Endothelial cell (in vitro differentiated cells): ENCODE data around the gene BICD2. TPM values are rescaled to one million over a fixed set of nuclear protein-coding genes. Genes with fewer than 3 reads are reported as not detected.

Experiments used
- DNase-seq: peaks from one replicate; pipeline ENCODE4 v3.0.0; 2021; ENCODE audit warnings: low spot score
- H3K27ac Mint-ChIP-seq: one replicate; pipeline ENCODE4 v1.8.0; 2021; ENCODE audit warnings: mixed read lengths, inconsistent platforms; ENCODE audit not compliant: unreplicated experiment
- H3K27me3 Mint-ChIP-seq: one replicate; pipeline ENCODE4 v1.8.0; 2021; ENCODE audit warnings: mild to moderate bottlenecking, moderate library complexity, mixed read lengths, inconsistent platforms; ENCODE audit not compliant: unreplicated experiment
- H3K36me3 Mint-ChIP-seq: one replicate; pipeline ENCODE4 v1.8.0; 2021; ENCODE audit warnings: mild to moderate bottlenecking, low read depth, mixed read lengths, inconsistent platforms; ENCODE audit not compliant: unreplicated experiment
- H3K4me1 Mint-ChIP-seq: one replicate; pipeline ENCODE4 v1.8.0; 2021; ENCODE audit warnings: mild to moderate bottlenecking, mixed read lengths, inconsistent platforms; ENCODE audit not compliant: unreplicated experiment
- H3K4me3 Mint-ChIP-seq: one replicate; pipeline ENCODE4 v1.8.0; 2021; ENCODE audit warnings: mild to moderate bottlenecking, mixed read lengths, inconsistent platforms; ENCODE audit not compliant: unreplicated experiment
- H3K9me3 Mint-ChIP-seq: one replicate; pipeline ENCODE4 v1.8.0; 2021; ENCODE audit warnings: mixed read lengths, inconsistent platforms; ENCODE audit not compliant: unreplicated experiment
- CTCF ChIP-seq: fragments of 200-600 bp; sonication (generic); IDR thresholded peaks from one replicate; pipeline ENCODE4 v1.5.0; 2021; ENCODE audit warnings: antibody characterized with exemption; ENCODE audit not compliant: unreplicated experiment
- total RNA-seq: library from RNA; stranded (reverse); fragmentation: NEBNext Ultra II Directional; extraction: Animal tissue kit (Norgen Biotek cat#: 25700); gene quantifications from one replicate; pipeline ENCODE4 v1.2.1, GENCODE V29; 2021; ENCODE audit not compliant: unreplicated experiment

Gene BICD2
- total RNA-seq, 1 donor from 2014 or later, result 31.8 TPM

GRCh38 chr9:92721548-92721947, 43.1 kb downstream of the BICD2 start:
- Mint-ChIP-seq H3K4me1 (peaks cover 4% of the 10 kb centered on the region), H3K27me3 (peaks cover 10% of the 10 kb centered on the region), H3K4me3 (no peak overlapping the region), H3K27ac (no peak overlapping the region), H3K9me3 (no peaks in the 10 kb centered on the region), H3K36me3 (peaks cover 33% of the 10 kb centered on the region)
- TF ChIP-seq CTCF, result no peak
- no peak for DNase-seq

DNA sequence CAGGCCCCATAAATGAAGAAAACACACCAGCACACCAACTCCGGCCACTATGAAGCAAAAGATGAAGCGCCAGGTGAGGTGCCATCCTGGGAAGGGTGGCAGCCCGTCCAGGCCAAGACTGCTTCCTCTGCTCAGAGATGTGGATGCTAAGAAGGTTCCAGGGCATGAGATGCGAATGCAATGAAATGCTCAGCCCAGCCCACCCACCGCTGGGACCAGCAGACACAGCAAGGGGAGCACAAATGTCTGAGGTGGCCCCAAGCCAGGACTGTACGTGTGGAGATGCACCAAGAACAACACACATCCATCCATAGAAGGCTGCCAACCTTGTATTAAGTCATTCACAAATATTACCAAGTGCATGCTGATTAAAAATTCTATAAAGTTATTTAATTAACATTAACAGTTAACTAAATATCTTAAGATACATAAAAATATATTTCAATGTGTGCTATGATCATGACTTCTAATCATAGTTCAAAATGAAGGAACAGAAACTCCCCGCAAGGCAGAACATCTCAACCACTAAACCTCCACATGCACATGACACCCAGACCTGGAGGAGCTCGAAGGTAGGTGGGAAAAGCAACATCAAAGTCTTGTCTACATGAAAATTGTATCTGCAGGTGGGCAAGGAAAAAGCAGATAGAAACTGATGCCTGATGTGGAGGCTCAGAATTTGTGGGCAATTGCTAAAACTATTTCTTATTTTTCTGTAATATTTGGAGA, 43.7 kb downstream of the BICD2 start:
- Mint-ChIP-seq H3K4me1 (peaks cover 4% of the 10 kb centered on the region), H3K9me3 (no peaks in the 10 kb centered on the region), H3K27ac (no peak overlapping the region), H3K27me3 (peaks cover 10% of the 10 kb centered on the region), H3K36me3 (peaks cover 33% of the 10 kb centered on the region), H3K4me3 (peak overlapping the region; percentile 20)
- DNase-seq, result no peak
- TF ChIP-seq CTCF, result no peak

DNA sequence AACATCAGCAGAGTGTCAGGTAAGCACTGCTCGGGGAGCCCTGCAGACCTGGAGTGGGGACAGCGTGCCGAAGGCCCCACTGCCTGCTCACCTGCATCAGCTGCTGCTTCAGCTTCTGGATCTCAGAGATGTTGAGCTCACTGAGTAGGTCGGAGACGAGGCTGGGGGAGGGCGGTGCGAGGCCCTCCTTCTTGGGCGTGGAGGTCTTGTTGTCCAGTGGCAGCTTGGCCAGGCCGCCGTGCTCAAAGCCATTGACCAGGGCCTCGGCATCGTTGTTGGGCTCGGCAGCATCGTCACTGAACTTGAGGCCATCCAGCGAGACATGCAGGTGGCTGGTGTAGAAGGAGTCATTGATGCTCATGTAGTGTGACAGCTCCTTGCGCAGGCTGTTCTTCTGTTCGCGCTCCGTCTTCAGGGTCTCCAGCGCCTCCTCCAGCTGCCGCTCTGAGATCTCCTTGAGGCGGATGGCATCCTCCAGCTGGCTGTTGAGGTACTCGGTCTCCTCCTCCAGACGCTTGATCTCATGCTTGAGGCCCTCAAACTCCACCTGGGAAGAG, 44.3 kb downstream of the BICD2 start:
- Mint-ChIP-seq H3K27ac (no peak overlapping the region), H3K4me3 (peak overlapping the region; percentile 56), H3K9me3 (no peaks in the 10 kb centered on the region), H3K36me3 (peaks cover 33% of the 10 kb centered on the region), H3K4me1 (peaks cover 4% of the 10 kb centered on the region), H3K27me3 (peaks cover 10% of the 10 kb centered on the region)
- no peak for DNase-seq
- TF ChIP-seq CTCF, result no peak

GRCh38 chr9:92719028-92719647, 45.5 kb downstream of the BICD2 start:
- no peak for DNase-seq
- Mint-ChIP-seq H3K27me3 (peaks cover 6% of the 10 kb centered on the region), H3K4me1 (peaks cover 1% of the 10 kb centered on the region), H3K9me3 (no peaks in the 10 kb centered on the region), H3K36me3 (peaks cover 29% of the 10 kb centered on the region), H3K4me3 (no peak overlapping the region), H3K27ac (no peak overlapping the region)
- no peak for TF ChIP-seq CTCF
